ENCODE measurements around the gene OTOF.

Gene OTOF

GRCh38 chr2:26442707-26443106, 35.2 kb downstream of the OTOF start:
- Histone ChIP-seq H3K36me3 (replicated peaks; ENCODE audit: low read depth, low read length) (no peaks in the 10 kb centered on the region), H3K9ac (ENCODE audit: low read length) (no peak overlapping the region), H3K4me2 (ENCODE audit: low read length) (no peak overlapping the region), H3K27me3 (ENCODE audit: low read depth, low read length) (0 out of 2 replicates have a peak, but pooled peaks cover 2% of the 10 kb centered on the region), H2AFZ (ENCODE audit: low read depth, low read length) (no peak overlapping the region), H3K27ac (ENCODE audit: low read length) (no peak overlapping the region), H3K4me1 (ENCODE audit: low read length) (no peaks in the 10 kb centered on the region), H4K20me1 (ENCODE audit: insufficient read depth, low read length) (no peaks in the 10 kb centered on the region), H3K9me3 (ENCODE audit: insufficient read depth, low read length) (no peaks in the 10 kb centered on the region), H3K4me3 (ENCODE audit: low read length) (no peak overlapping the region), H3K79me2 (ENCODE audit: low read length) (no peaks in the 10 kb centered on the region)
- TF ChIP-seq EZH2phosphoT487 (IDR thresholded peaks at IDR 0.05; ENCODE audit: low read depth) (no peak), CTCF (IDR thresholded peaks at IDR 0.05; ENCODE audit: low read depth, low read length) (no peak)

GRCh38 chr2:26442301-26442700, 35.6 kb downstream of the OTOF start:
- H2AFZ ChIP-seq (ENCODE audit: low read depth, low read length) = no peak overlapping the region
- no peaks in the 10 kb centered on the region for H3K4me1 ChIP-seq (ENCODE audit: low read length)
- TF ChIP-seq CTCF (IDR thresholded peaks at IDR 0.05; ENCODE audit: low read depth, low read length) (no peak), EZH2phosphoT487 (IDR thresholded peaks at IDR 0.05; ENCODE audit: low read depth) (no peak)
- H3K27me3 ChIP-seq (ENCODE audit: low read depth, low read length) = 0 out of 2 replicates have a peak, but pooled peaks cover 2% of the 10 kb centered on the region
- no peaks in the 10 kb centered on the region for H4K20me1 ChIP-seq (ENCODE audit: insufficient read depth, low read length)
- H3K79me2 ChIP-seq (ENCODE audit: low read length) = no peaks in the 10 kb centered on the region
- no peak overlapping the region for H3K4me3 ChIP-seq (ENCODE audit: low read length)
- no peak overlapping the region for H3K9ac ChIP-seq (ENCODE audit: low read length)
- no peak overlapping the region for H3K27ac ChIP-seq (ENCODE audit: low read length)
- no peaks in the 10 kb centered on the region for H3K36me3 ChIP-seq (replicated peaks; ENCODE audit: low read depth, low read length)
- H3K9me3 ChIP-seq (ENCODE audit: insufficient read depth, low read length) = no peaks in the 10 kb centered on the region
- no peak overlapping the region for H3K4me2 ChIP-seq (ENCODE audit: low read length)

GRCh38 chr2:26438926-26439325, 39.0 kb downstream of the OTOF start:
- Histone ChIP-seq H3K9me3 (ENCODE audit: insufficient read depth, low read length) (no peaks in the 10 kb centered on the region), H4K20me1 (ENCODE audit: insufficient read depth, low read length) (no peaks in the 10 kb centered on the region), H2AFZ (ENCODE audit: low read depth, low read length) (no peak overlapping the region), H3K27ac (ENCODE audit: low read length) (no peak overlapping the region), H3K36me3 (replicated peaks; ENCODE audit: low read depth, low read length) (no peaks in the 10 kb centered on the region), H3K27me3 (ENCODE audit: low read depth, low read length) (0 out of 2 replicates have a peak, but pooled peaks cover 4% of the 10 kb centered on the region), H3K79me2 (ENCODE audit: low read length) (no peaks in the 10 kb centered on the region), H3K4me3 (ENCODE audit: low read length) (no peak overlapping the region), H3K4me1 (ENCODE audit: low read length) (no peaks in the 10 kb centered on the region), H3K9ac (ENCODE audit: low read length) (no peak overlapping the region), H3K4me2 (ENCODE audit: low read length) (no peak overlapping the region)
- no peak for TF ChIP-seq CTCF (IDR thresholded peaks at IDR 0.05; ENCODE audit: low read depth, low read length)
- no peak for TF ChIP-seq EZH2phosphoT487 (IDR thresholded peaks at IDR 0.05; ENCODE audit: low read depth)

- Histone ChIP-seq H3K9me3 (ENCODE audit: insufficient read depth, low read length) (no peaks in the 10 kb centered on the region), H4K20me1 (ENCODE audit: insufficient read depth, low read length) (no peaks in the 10 kb centered on the region), H3K27ac (ENCODE audit: low read length) (no peak overlapping the region), H3K4me3 (ENCODE audit: low read length) (no peak overlapping the region), H3K36me3 (replicated peaks; ENCODE audit: low read depth, low read length) (no peaks in the 10 kb centered on the region), H3K4me1 (ENCODE audit: low read length) (no peaks in the 10 kb centered on the region), H3K4me2 (ENCODE audit: low read length) (no peak overlapping the region), H2AFZ (ENCODE audit: low read depth, low read length) (no peak overlapping the region), H3K27me3 (ENCODE audit: low read depth, low read length) (0 out of 2 replicates have a peak, but pooled peaks cover 4% of the 10 kb centered on the region), H3K9ac (ENCODE audit: low read length) (no peak overlapping the region), H3K79me2 (ENCODE audit: low read length) (no peaks in the 10 kb centered on the region)
- no peak for TF ChIP-seq CTCF (IDR thresholded peaks at IDR 0.05; ENCODE audit: low read depth, low read length)
- no peak for TF ChIP-seq EZH2phosphoT487 (IDR thresholded peaks at IDR 0.05; ENCODE audit: low read depth)
Measured at GRCh38 chr2:26438526-26438925, 39.4 kb downstream of the OTOF start.
